Measurements from ENCODE around the gene ZNF862. TPM values are rescaled to one million over a fixed set of nuclear protein-coding genes. Genes with fewer than 3 reads are reported as not detected.
A peak's percentile ranks its signal among the peaks of the same experiment; 100 is the strongest.

ZNF862 gene
- total RNA-seq, 1 donor from 2014 or later: 8.0 TPM

GRCh38 chr7:149834601-149835000, 3.6 kb upstream of the ZNF862 start:
- no peak for DNase-seq (ENCODE audit: low read depth)
- no peak for TF ChIP-seq CTCF (conservative IDR thresholded peaks at IDR 0.05; ENCODE audit: low read depth, low read length)
- no peak overlapping the region for H3K4me3 ChIP-seq (ENCODE audit: low read depth, low read length)

GRCh38 chr7:149836434-149836833, 1.7 kb upstream of the ZNF862 start:
- no peak for TF ChIP-seq CTCF (conservative IDR thresholded peaks at IDR 0.05; ENCODE audit: low read depth, low read length)
- no peak overlapping the region for H3K4me3 ChIP-seq (ENCODE audit: low read depth, low read length)
- DNase-seq (ENCODE audit: low read depth): no peak

GRCh38 chr7:149837564-149838223, 481 bp upstream of the ZNF862 start:
- H3K4me3 ChIP-seq (ENCODE audit: low read depth, low read length): peak overlapping the region; percentile 72
- DNase-seq (ENCODE audit: low read depth): no peak
- TF ChIP-seq CTCF (conservative IDR thresholded peaks at IDR 0.05; ENCODE audit: low read depth, low read length): no peak

GRCh38 chr7:149838992-149839408, 825 bp downstream of the ZNF862 start:
- TF ChIP-seq CTCF (conservative IDR thresholded peaks at IDR 0.05; ENCODE audit: low read depth, low read length): peak; percentile 1
- H3K4me3 ChIP-seq (ENCODE audit: low read depth, low read length): peak overlapping the region; percentile 72
- no peak for DNase-seq (ENCODE audit: low read depth)

GRCh38 chr7:149839933-149840332, 1.8 kb downstream of the ZNF862 start:
- H3K4me3 ChIP-seq (ENCODE audit: low read depth, low read length): no peak overlapping the region
- no peak for DNase-seq (ENCODE audit: low read depth)
- no peak for TF ChIP-seq CTCF (conservative IDR thresholded peaks at IDR 0.05; ENCODE audit: low read depth, low read length)

- no peak for TF ChIP-seq CTCF (conservative IDR thresholded peaks at IDR 0.05; ENCODE audit: low read depth, low read length)
- H3K4me3 ChIP-seq (ENCODE audit: low read depth, low read length): no peak overlapping the region
- DNase-seq (ENCODE audit: low read depth): no peak
Observed at GRCh38 chr7:149843566-149843965, 5.4 kb downstream of the ZNF862 start.

GRCh38 chr7:149844445-149844844, 6.3 kb downstream of the ZNF862 start:
- no peak for TF ChIP-seq CTCF (conservative IDR thresholded peaks at IDR 0.05; ENCODE audit: low read depth, low read length)
- no peak for DNase-seq (ENCODE audit: low read depth)
- no peak overlapping the region for H3K4me3 ChIP-seq (ENCODE audit: low read depth, low read length)

All from epithelial cell of proximal tubule (primary cell).